Measurements from ENCODE around the gene UNK.

GRCh38 chr17:75826561-75827307 lies 42.1 kb downstream of the UNK start:
- TF ChIP-seq, protein P1, sequence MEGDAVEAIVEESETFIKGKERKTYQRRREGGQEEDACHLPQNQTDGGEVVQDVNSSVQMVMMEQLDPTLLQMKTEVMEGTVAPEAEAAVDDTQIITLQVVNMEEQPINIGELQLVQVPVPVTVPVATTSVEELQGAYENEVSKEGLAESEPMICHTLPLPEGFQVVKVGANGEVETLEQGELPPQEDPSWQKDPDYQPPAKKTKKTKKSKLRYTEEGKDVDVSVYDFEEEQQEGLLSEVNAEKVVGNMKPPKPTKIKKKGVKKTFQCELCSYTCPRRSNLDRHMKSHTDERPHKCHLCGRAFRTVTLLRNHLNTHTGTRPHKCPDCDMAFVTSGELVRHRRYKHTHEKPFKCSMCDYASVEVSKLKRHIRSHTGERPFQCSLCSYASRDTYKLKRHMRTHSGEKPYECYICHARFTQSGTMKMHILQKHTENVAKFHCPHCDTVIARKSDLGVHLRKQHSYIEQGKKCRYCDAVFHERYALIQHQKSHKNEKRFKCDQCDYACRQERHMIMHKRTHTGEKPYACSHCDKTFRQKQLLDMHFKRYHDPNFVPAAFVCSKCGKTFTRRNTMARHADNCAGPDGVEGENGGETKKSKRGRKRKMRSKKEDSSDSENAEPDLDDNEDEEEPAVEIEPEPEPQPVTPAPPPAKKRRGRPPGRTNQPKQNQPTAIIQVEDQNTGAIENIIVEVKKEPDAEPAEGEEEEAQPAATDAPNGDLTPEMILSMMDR (IDR thresholded peaks at IDR 0.05; ENCODE audit: low read length): no peak
- no peak for TF ChIP-seq EZH2 (IDR thresholded peaks at IDR 0.05; ENCODE audit: borderline replicate concordance, low read length)

Data from OCI-LY1 (cell line).